ENCODE results near the gene SLC39A10.
"Not testable (repeated sequence)": the region's sequence is repeated elsewhere in the genome, so short reads cannot be mapped to it uniquely, and the experiment has no call there.

The SLC39A10 gene

GRCh38 chr2:195644708-195645107 lies 12.3 kb upstream of the SLC39A10 start:
- not testable (repeated sequence) for DNase-seq (ENCODE audit: low read depth in 2 of 2)

GRCh38 chr2:195645413-195645812 lies 11.6 kb upstream of the SLC39A10 start:
- no peak for DNase-seq (ENCODE audit: low read depth in 2 of 2)

GRCh38 chr2:195646424-195646823 lies 10.6 kb upstream of the SLC39A10 start:
- DNase-seq (ENCODE audit: low read depth in 2 of 2): no peak

- no peak for DNase-seq (ENCODE audit: low read depth in 2 of 2)
Observed at GRCh38 chr2:195647302-195647701, 9.7 kb upstream of the SLC39A10 start.

GRCh38 chr2:195648370-195648769 lies 8.7 kb upstream of the SLC39A10 start:
- DNase-seq (ENCODE audit: low read depth in 2 of 2): not testable (repeated sequence)

- no peak for DNase-seq (ENCODE audit: low read depth in 2 of 2)
Observed at GRCh38 chr2:195648787-195649186, 8.2 kb upstream of the SLC39A10 start.

DNA sequence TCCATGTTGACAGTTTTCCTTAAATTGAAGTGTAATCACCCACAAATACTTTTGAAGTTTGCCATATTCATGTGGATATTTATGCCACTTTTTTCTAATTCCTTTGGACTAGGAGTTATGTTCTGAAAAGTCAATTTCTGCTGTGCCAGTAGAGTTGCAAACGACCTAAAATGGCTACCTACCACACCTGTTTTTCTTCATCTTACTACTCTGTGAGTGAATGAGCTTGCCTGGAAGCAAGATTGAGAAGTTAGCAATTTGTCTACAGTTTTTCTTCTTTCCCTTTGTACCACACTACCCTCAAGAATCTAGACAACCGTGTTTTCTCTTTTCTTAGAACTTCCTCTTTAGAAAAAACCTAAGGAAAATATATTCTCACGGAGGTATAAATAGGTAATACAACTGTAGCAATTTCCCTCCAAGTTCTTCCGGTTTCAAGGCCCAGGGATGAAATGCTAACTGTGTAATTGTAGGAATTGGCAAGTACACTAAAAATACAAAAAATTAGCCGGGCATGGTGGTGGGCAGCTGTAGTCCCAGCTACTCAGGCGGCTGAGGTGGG lies 7.3 kb upstream of the SLC39A10 start:
- no peak for DNase-seq (ENCODE audit: low read depth in 2 of 2)

DNA sequence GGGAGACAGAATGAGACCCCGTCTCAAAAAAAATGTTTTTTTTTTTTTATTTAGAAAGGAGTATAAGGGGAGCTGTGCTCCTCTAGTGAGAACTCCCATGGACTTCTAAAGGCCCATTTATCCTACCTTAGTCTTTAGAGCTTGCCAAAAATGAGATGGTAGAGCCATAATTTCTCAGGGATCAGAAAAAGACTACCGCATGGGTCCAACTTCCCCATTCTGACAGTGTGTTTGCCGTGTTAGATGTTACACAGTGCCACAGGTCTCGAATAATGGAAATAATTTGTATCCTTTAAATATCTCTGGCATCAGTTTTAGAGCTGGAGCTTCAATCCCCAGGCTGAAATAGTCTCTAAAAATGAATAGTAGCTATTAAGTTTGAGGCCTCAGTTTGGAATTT lies 6.0 kb upstream of the SLC39A10 start:
- no peak for DNase-seq (ENCODE audit: low read depth in 2 of 2)

DNA sequence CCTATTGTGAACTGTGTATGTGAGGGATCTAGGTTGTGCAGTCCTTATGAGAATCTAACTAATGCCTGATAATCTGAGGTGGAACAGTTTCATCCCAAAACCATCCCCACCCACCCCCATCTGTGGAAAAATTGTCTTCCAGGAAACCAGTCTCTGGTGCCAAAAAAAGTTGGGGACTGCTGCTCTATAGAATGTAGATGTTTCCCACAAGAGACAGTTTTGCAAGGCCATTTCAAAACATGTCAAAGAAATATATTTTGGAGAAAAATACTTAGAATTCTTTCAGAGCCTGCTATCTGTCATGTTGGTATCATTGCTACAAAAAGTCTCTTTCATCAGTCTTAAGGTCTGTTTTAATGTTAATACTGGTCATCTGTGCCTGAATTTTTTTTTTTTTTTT lies 4.1 kb upstream of the SLC39A10 start:
- DNase-seq (ENCODE audit: low read depth in 2 of 2): no peak

DNA sequence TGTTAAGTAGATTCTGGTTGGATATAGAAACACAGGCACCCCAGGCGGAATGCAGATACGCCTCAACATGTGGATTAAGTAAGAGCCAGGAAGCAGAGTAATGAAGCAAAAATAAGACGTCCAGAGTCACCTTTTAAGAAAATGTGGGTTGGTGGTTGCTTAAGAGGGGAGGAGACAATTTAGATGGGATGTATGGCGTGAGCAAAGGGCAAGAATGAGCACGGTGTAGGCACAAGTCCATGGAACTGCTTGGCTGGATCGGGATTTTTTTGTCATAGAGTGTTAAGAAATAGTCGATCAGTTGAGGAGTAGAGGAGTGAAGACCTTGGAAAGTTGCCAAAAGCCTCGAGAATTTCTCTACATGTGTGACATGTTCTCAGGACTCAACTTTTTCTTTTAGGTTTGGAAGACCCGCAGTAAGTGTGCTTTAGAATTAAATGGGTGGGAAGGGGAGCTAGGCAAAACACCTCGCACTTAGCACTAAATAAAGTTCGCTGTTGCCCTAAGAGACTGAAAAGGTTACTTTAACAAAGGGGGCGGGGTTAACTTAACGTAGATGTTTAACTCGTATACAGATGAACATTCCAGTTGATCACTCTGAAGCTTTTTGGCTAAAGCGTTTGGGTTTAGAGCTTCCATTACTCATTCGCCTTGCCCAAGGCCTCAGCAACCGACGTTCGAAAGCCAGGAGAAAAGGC lies 716 bp upstream of the SLC39A10 start:
- DNase-seq (ENCODE audit: low read depth in 2 of 2): no peak

- peak; percentile 43 to 50 for DNase-seq (ENCODE audit: low read depth in 2 of 2)
Observed at GRCh38 chr2:195657634-195658540, 861 bp downstream of the SLC39A10 start.

GRCh38 chr2:195658541-195658890 lies 1.5 kb downstream of the SLC39A10 start:
- DNase-seq (ENCODE audit: low read depth in 2 of 2): no peak

- no peak for DNase-seq (ENCODE audit: low read depth in 2 of 2)
Observed at GRCh38 chr2:195659114-195659513, 2.1 kb downstream of the SLC39A10 start.

DNA sequence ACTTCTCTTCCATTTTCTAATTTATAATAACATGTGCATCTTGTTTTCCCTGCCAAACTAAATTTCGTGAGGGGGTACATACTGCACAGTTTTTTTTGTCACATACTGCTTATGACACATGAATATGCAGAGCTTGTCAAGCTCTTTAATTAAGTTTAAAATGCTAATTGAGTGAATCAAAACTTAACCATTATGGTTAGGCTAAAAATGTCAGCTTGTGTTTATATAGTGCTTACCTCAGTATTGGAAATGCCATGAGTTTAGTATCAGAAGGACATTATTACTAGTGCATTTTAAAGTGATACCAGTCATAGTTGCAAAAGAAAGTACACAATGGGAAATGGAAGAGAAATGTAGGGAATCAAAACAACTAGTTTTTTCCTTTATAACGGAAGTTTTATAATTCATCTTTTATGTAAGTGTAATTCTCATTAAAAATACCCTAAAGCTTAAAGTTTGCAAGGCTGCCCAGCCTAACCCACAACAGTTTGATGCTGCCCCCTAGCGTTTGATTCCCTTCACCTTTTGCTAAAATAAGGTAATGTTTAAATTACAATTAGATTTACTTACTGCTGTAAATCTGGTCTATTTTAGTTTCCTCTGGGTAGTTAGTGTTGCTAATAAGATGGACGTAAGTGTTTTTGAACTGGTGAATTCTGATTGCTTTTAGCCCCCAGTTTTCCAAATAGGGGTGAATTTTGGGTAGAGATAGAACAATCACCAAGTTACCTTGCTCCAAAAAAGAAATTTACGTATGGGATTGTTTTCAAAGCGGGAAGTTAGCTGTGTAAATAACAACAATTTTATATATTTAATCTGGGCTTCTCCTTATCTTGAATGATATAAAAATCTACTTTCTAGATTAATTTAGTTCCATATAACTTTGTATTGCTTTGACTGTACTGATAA lies 3.2 kb downstream of the SLC39A10 start:
- DNase-seq (ENCODE audit: low read depth in 2 of 2): peak; percentile 57 to 68

DNA sequence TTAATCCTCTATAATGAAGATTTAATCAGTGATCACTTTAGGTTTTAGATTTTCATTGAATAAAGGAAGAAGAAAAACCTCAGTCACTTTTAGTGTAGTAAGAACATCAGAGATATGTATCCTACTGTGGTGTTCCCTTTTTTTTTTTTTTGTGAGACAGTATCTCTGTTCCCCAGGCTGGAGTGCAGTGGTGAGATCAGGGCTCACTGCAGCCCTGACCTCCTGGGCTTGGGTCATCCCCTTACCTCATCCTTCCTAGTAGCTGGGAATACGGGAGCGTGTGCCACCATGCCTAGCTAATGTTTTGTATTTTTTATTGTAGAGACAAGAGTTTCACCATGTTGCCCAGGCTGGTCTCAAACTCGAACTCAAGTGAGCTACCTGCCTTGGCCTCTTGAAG lies 5.1 kb downstream of the SLC39A10 start:
- no peak for DNase-seq (ENCODE audit: low read depth in 2 of 2)

GRCh38 chr2:195663007-195663406 lies 6.0 kb downstream of the SLC39A10 start:
- no peak for DNase-seq (ENCODE audit: low read depth in 2 of 2)

DNA sequence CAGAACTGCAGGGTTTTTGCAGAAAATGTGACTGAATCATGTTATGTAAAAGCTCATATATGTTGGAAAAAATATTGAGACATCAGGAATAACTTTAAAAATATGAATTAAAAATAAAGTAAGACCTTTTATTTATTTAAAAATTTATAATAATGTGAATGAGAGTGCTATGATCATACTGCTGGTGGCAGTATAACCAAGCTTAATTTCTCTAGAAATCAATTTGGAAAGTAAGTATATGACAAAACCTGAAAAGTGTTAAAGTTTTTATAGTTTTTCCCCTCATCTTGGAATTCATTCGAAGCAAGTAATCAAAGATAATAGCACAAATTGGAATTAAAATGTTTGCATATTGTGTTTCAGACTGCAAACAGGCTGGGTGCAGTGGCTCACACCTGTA lies 7.5 kb downstream of the SLC39A10 start:
- no peak for DNase-seq (ENCODE audit: low read depth in 2 of 2)

DNA sequence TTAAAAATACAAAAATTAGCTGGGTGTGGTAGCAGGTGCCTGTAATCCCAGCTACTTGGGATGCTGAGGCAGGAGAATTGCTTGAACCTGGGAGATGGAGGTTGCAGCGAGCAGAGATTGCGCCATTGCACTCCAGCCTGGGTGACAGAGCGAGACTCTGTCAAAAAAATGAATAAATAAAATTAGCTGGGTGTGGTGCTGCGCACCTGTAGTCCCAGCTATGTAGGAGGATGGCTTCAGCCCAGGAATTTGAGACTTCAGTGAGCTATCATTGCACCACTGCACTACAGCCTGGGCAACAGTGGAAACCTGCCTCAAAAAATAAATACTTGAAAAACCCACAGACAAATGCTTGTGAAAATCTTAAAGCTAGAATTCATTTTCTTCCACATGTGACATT lies 8.1 kb downstream of the SLC39A10 start:
- DNase-seq (ENCODE audit: low read depth in 2 of 2): not testable (repeated sequence)

DNA sequence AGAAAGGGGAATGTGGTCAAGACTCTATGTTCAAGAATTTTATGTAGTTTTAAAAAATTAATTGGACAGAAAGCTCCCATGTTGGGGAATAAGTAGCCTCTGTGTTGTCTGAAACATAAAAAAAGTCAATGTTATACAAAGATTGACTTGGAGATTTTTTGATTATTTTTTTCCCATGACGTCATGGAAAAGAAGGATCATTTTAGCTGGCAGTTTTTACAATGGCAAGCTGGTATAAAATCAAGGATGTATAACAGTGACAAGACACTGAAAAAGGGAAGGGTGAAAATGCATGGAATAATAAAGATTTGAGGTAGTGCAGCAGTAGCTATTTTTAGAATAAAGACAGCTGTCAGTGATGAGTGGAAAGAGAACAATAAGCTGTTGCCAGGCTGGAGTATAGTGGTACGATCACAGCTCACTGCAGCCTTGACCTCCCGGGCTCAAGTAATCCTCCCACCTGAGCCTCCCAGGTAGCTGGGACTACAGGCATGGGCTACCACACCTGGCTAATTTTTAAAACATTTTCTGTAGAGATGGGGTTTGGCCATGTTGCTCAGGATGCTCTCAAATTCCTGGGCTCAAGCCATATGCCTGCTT lies 9.2 kb downstream of the SLC39A10 start:
- DNase-seq (ENCODE audit: low read depth in 2 of 2): no peak

- no peak for DNase-seq (ENCODE audit: low read depth in 2 of 2)
Observed at GRCh38 chr2:195667974-195668373, 10.9 kb downstream of the SLC39A10 start.

DNA sequence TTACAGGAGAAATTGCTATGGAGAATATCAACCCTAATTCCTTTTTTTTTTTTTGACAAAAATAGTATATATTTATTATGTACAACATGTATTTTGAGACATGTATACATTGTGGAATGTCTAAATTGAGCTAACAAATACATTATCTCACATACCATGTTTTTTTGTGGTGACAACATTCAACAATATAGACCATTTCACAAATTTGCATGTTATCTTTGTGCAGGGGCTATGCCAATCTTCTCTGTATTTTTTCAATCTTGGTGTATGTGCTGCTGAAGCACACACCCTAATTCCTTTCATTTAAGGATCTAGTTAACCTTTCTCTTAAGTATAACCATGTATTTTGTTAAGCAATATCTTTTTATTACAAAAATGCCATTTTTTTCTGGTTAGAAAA lies 13.2 kb downstream of the SLC39A10 start:
- no peak for DNase-seq (ENCODE audit: low read depth in 2 of 2)

Data from stimulated activated CD8-positive, alpha-beta memory T cell treated with anti-CD3 and anti-CD28 coated beads, Interleukin-7, amount 100 ng/mL, for 4 hours (primary cell).